GM23338 (cell line): ENCODE data around the gene PSKH1. TPM values are rescaled to one million over a fixed set of nuclear protein-coding genes. Genes with fewer than 3 reads are reported as not detected.
A peak's percentile ranks its signal among the peaks of the same experiment; 100 is the strongest.

ENCODE experiments used
- ATAC-seq: fragments of 200-7000 bp; cut with Tn5 transposase; 3 replicates; pipeline ENCODE4 v1.9.1; 2020
- DNase-seq: peaks from one replicate; pipeline ENCODE4 v3.0.0-alpha.2; 2015; ENCODE audit warnings: low spot score
- H2AFZ ChIP-seq: fragments of 200-600 bp; sonication (generic); 2 replicates; pipeline ENCODE4 v1.8.0; 2016; ENCODE audit warnings: antibody characterized with exemption, mild to moderate bottlenecking, moderate library complexity
- H3F3A ChIP-seq: fragments of 200-600 bp; sonication (generic); replicated peaks from 2 replicates; pipeline ENCODE4 v1.8.0; 2017; ENCODE audit warnings: antibody characterized with exemption, mixed run types, low read depth
- H3K27ac ChIP-seq: fragments of 200-600 bp; sonication (generic); 2 replicates; pipeline ENCODE4 v1.6.1; 2016; ENCODE audit warnings: low read depth
- H3K27me3 ChIP-seq: fragments of 200-600 bp; sonication (generic); 2 replicates; pipeline ENCODE4 v1.8.0; 2016; ENCODE audit warnings: mild to moderate bottlenecking, mixed run types, moderate library complexity; ENCODE audit not compliant: insufficient read depth
- H3K36me3 ChIP-seq: fragments of 200-600 bp; sonication (generic); 2 replicates; pipeline ENCODE4 v1.8.0; 2016; ENCODE audit warnings: mild to moderate bottlenecking; ENCODE audit not compliant: insufficient read depth
- H3K4me1 ChIP-seq: fragments of 200-600 bp; sonication (generic); 2 replicates; pipeline ENCODE4 v1.8.0; 2016; ENCODE audit warnings: mild to moderate bottlenecking, moderate library complexity; ENCODE audit not compliant: insufficient read depth
- H3K4me2 ChIP-seq: fragments of 200-600 bp; sonication (generic); 2 replicates; pipeline ENCODE4 v1.7.1; 2017; ENCODE audit warnings: mixed run types
- H3K4me3 ChIP-seq: fragments of 200-600 bp; sonication (generic); 2 replicates; pipeline ENCODE4 v1.6.1; 2016; ENCODE audit warnings: mixed run types
- H3K79me2 ChIP-seq: fragments of 200-600 bp; sonication (generic); replicated peaks from 2 replicates; pipeline ENCODE4 v1.8.0; 2017; ENCODE audit warnings: mild to moderate bottlenecking; ENCODE audit not compliant: insufficient read depth
- H3K9me2 ChIP-seq: fragments of 200-600 bp; sonication (generic); 2 replicates; pipeline ENCODE4 v1.8.0; 2017; ENCODE audit not compliant: insufficient read depth
- H4K20me1 ChIP-seq: fragments of 200-600 bp; sonication (generic); replicated peaks from 2 replicates; pipeline ENCODE4 v1.8.0; 2017; ENCODE audit warnings: mild to moderate bottlenecking; ENCODE audit not compliant: insufficient read depth
- H3K27ac Mint-ChIP-seq: 2 replicates; pipeline ENCODE4 v1.8.0; 2020; ENCODE audit warnings: inconsistent platforms, mild to moderate bottlenecking, moderate library complexity, mixed read lengths
- H3K27me3 Mint-ChIP-seq: 3 replicates; pipeline ENCODE4 v1.8.0; 2022; ENCODE audit warnings: low read depth, mild to moderate bottlenecking, moderate library complexity, mixed read lengths, inconsistent platforms; ENCODE audit not compliant: insufficient read depth, poor library complexity
- H3K36me3 Mint-ChIP-seq: 3 replicates; pipeline ENCODE4 v1.8.0; 2021; ENCODE audit warnings: low read depth, mild to moderate bottlenecking, inconsistent platforms, moderate library complexity, mixed read lengths
- H3K4me1 Mint-ChIP-seq: 3 replicates; pipeline ENCODE4 v1.8.0; 2020; ENCODE audit warnings: mild to moderate bottlenecking, inconsistent platforms, mixed read lengths
- H3K4me3 Mint-ChIP-seq: 3 replicates; pipeline ENCODE4 v1.8.0; 2021; ENCODE audit warnings: moderate library complexity, mild to moderate bottlenecking, inconsistent platforms, mixed read lengths
- H3K9me3 Mint-ChIP-seq: 3 replicates; pipeline ENCODE4 v1.8.0; 2020; ENCODE audit warnings: moderate library complexity, mild to moderate bottlenecking, inconsistent platforms, mixed read lengths
- CREB1 ChIP-seq: fragments of 250-450 bp; sonication (Bioruptor Pico); IDR thresholded peaks from 2 replicates; pipeline ENCODE4 v1.5.0; 2020; ENCODE audit warnings: low read depth, mild to moderate bottlenecking, moderate library complexity
- EZH2 ChIP-seq: fragments of 200-600 bp; sonication (generic); IDR thresholded peaks from one replicate; pipeline ENCODE4 v1.8.0; 2017; ENCODE audit warnings: antibody characterized with exemption, mild to moderate bottlenecking, low read depth; ENCODE audit not compliant: unreplicated experiment
- EZH2phosphoT487 ChIP-seq: fragments of 200-600 bp; sonication (generic); IDR thresholded peaks from one replicate; pipeline ENCODE4 v1.8.1; 2018; ENCODE audit warnings: antibody characterized with exemption; ENCODE audit not compliant: unreplicated experiment
- JUNB ChIP-seq: IDR thresholded peaks from one replicate; pipeline ENCODE4 v1.6.1; 2016; ENCODE audit warnings: antibody characterized with exemption; ENCODE audit not compliant: unreplicated experiment
- NANOG ChIP-seq: IDR thresholded peaks from 2 replicates; pipeline ENCODE4 v1.6.1; 2016; ENCODE audit warnings: antibody characterized with exemption, borderline replicate concordance
- POLR2AphosphoS5 ChIP-seq: IDR thresholded peaks from 2 replicates; pipeline ENCODE4 v1.6.1; 2016; ENCODE audit warnings: antibody characterized with exemption, low read depth
- STAT1 ChIP-seq: IDR thresholded peaks from one replicate; pipeline ENCODE4 v1.6.1; 2016; ENCODE audit warnings: antibody characterized with exemption; ENCODE audit not compliant: unreplicated experiment
- ZNF114 ChIP-seq: fragments of 250-450 bp; sonication (Bioruptor Pico); IDR thresholded peaks from 2 replicates; pipeline ENCODE4 v1.5.0; 2020; ENCODE audit warnings: mild to moderate bottlenecking, moderate library complexity
- ZNF331 ChIP-seq: fragments of 250-450 bp; sonication (Bioruptor Pico); IDR thresholded peaks from 2 replicates; pipeline ENCODE4 v1.5.0; 2020; ENCODE audit warnings: low read depth, mild to moderate bottlenecking, moderate library complexity
- polyA plus RNA-seq: library from polyadenylated mRNA; unstranded; fragments of >200 nt; fragmentation: Nextera tagmentation; extraction: Ambion mirVana; gene quantifications from 2 replicates; pipeline ENCODE4 v1.2.1, GENCODE V29; 2016
- total RNA-seq: library from RNA; depleted of rRNA; stranded (reverse); fragments of >200 nt; shearing (Covaris generic); gene quantifications from 2 replicates; pipeline ENCODE4 v1.2.3, GENCODE V29; 2014
- TF ChIP-seq, protein P1 (sequence below): fragments of 250-450 bp; sonication (Bioruptor Pico); IDR thresholded peaks from 2 replicates; pipeline ENCODE4 v1.5.0; 2020; ENCODE audit warnings: mild to moderate bottlenecking, moderate library complexity
- TF ChIP-seq, protein P2 (sequence below), 2 experiments: fragments of 200-600 bp in 1 of 2; sonication (generic) in 1 of 2; conservative IDR thresholded peaks; 2 replicates each; pipeline versions ENCODE4 v1.5.1 to v1.6.1; 2016 to 2017; ENCODE audit warnings: antibody characterized with exemption in 2 of 2, low read depth in 2 of 2, mild to moderate bottlenecking in 2 of 2, moderate library complexity in 1 of 2
- TF ChIP-seq, protein P3 (sequence below): IDR thresholded peaks from one replicate; pipeline ENCODE4 v1.6.1; 2018; ENCODE audit warnings: antibody characterized with exemption; ENCODE audit not compliant: unreplicated experiment
- TF ChIP-seq, protein P4 (sequence below): IDR thresholded peaks from 2 replicates; pipeline ENCODE4 v1.6.1; 2016; ENCODE audit warnings: antibody characterized with exemption

The PSKH1 gene
- total and polyA plus RNA-seq, 2 experiments from 2014 or later, result 14.3 to 23.9 TPM

DNA sequence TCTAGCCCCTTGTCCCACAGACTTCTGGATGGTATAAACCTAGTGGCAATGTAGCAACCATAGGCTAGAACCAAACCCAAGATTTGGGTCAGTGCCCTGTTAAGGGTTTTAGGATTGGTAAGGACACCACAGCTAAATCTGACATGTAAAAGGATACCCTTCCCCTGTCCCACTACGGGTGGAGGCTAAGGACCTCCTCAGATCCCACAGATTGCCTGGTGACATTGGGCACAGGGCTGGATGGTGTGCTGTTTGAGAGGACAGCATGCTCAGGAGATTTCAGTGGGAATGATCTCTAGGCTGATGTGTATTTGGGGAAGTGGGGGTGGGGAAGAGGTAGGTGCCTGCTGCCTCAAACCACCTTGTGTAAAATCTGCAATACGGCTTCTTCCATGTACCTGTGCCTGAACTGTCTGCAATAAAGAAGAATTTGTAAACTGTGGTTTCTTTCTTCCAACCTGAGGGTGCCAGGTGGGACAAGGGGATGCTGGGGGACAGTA is 20.9 kb upstream of the PSKH1 start:
- peaks cover 14% of the 10 kb centered on the region for H3K27me3 Mint-ChIP-seq
- DNase-seq (no peak), ATAC-seq (no peak)
- no peaks in the 10 kb centered on the region; the same call in 2 of the 3 replicates for H3K9me3 Mint-ChIP-seq
- peak overlapping the region; percentile 50 for H3K27ac Mint-ChIP-seq
- H3K4me1 Mint-ChIP-seq, result peaks cover 14% of the 10 kb centered on the region
- H3K4me3 ChIP-seq, result peak overlapping the region; percentile 96; the same call in 1 of the 2 replicates
- H3K4me3 Mint-ChIP-seq, result peak overlapping the region; percentile 89
- H3K36me3 ChIP-seq, result peaks cover 26% of the 10 kb centered on the region
- peaks cover 49% of the 10 kb centered on the region for H3K36me3 Mint-ChIP-seq
- H3F3A ChIP-seq, result peaks cover 40% of the 10 kb centered on the region
- no peaks in the 10 kb centered on the region for H3K27me3 ChIP-seq
- H4K20me1 ChIP-seq, result peaks cover 14% of the 10 kb centered on the region
- H3K27ac ChIP-seq, result peak overlapping the region; percentile 83
- peaks cover 8% of the 10 kb centered on the region; the same call in 1 of the 2 replicates for H3K4me1 ChIP-seq
- TF ChIP-seq POLR2AphosphoS5, result no peak
- TF ChIP-seq, protein P1, sequence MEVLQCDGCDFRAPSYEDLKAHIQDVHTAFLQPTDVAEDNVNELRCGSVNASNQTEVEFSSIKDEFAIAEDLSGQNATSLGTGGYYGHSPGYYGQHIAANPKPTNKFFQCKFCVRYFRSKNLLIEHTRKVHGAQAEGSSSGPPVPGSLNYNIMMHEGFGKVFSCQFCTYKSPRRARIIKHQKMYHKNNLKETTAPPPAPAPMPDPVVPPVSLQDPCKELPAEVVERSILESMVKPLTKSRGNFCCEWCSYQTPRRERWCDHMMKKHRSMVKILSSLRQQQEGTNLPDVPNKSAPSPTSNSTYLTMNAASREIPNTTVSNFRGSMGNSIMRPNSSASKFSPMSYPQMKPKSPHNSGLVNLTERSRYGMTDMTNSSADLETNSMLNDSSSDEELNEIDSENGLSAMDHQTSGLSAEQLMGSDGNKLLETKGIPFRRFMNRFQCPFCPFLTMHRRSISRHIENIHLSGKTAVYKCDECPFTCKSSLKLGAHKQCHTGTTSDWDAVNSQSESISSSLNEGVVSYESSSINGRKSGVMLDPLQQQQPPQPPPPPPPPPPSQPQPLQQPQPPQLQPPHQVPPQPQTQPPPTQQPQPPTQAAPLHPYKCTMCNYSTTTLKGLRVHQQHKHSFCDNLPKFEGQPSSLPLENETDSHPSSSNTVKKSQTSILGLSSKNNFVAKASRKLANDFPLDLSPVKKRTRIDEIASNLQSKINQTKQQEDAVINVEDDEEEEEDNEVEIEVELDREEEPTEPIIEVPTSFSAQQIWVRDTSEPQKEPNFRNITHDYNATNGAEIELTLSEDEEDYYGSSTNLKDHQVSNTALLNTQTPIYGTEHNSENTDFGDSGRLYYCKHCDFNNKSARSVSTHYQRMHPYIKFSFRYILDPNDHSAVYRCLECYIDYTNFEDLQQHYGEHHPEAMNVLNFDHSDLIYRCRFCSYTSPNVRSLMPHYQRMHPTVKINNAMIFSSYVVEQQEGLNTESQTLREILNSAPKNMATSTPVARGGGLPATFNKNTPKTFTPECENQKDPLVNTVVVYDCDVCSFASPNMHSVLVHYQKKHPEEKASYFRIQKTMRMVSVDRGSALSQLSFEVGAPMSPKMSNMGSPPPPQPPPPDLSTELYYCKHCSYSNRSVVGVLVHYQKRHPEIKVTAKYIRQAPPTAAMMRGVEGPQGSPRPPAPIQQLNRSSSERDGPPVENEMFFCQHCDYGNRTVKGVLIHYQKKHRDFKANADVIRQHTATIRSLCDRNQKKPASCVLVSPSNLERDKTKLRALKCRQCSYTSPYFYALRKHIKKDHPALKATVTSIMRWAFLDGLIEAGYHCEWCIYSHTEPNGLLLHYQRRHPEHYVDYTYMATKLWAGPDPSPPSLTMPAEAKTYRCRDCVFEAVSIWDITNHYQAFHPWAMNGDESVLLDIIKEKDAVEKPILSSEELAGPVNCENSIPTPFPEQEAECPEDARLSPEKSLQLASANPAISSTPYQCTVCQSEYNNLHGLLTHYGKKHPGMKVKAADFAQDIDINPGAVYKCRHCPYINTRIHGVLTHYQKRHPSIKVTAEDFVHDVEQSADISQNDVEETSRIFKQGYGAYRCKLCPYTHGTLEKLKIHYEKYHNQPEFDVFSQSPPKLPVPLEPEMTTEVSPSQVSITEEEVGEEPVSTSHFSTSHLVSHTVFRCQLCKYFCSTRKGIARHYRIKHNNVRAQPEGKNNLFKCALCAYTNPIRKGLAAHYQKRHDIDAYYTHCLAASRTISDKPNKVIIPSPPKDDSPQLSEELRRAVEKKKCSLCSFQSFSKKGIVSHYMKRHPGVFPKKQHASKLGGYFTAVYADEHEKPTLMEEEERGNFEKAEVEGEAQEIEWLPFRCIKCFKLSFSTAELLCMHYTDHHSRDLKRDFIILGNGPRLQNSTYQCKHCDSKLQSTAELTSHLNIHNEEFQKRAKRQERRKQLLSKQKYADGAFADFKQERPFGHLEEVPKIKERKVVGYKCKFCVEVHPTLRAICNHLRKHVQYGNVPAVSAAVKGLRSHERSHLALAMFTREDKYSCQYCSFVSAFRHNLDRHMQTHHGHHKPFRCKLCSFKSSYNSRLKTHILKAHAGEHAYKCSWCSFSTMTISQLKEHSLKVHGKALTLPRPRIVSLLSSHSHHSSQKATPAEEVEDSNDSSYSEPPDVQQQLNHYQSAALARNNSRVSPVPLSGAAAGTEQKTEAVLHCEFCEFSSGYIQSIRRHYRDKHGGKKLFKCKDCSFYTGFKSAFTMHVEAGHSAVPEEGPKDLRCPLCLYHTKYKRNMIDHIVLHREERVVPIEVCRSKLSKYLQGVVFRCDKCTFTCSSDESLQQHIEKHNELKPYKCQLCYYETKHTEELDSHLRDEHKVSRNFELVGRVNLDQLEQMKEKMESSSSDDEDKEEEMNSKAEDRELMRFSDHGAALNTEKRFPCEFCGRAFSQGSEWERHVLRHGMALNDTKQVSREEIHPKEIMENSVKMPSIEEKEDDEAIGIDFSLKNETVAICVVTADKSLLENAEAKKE, result no peak
- no peak for TF ChIP-seq ZNF114 (CRISPR knock-in tag)
- TF ChIP-seq JUNB, result no peak
- no peak for TF ChIP-seq NANOG
- TF ChIP-seq EZH2, result no peak
- TF ChIP-seq, protein P2, sequence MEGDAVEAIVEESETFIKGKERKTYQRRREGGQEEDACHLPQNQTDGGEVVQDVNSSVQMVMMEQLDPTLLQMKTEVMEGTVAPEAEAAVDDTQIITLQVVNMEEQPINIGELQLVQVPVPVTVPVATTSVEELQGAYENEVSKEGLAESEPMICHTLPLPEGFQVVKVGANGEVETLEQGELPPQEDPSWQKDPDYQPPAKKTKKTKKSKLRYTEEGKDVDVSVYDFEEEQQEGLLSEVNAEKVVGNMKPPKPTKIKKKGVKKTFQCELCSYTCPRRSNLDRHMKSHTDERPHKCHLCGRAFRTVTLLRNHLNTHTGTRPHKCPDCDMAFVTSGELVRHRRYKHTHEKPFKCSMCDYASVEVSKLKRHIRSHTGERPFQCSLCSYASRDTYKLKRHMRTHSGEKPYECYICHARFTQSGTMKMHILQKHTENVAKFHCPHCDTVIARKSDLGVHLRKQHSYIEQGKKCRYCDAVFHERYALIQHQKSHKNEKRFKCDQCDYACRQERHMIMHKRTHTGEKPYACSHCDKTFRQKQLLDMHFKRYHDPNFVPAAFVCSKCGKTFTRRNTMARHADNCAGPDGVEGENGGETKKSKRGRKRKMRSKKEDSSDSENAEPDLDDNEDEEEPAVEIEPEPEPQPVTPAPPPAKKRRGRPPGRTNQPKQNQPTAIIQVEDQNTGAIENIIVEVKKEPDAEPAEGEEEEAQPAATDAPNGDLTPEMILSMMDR (conservative IDR thresholded peaks at IDR 0.05; ENCODE audit: low read depth in 2 of 2), result no peak
- no peak for TF ChIP-seq STAT1
- no peak for TF ChIP-seq ZNF331 (CRISPR knock-in tag)
- no peak for TF ChIP-seq CREB1
- no peak for TF ChIP-seq EZH2phosphoT487
- TF ChIP-seq, protein P3, sequence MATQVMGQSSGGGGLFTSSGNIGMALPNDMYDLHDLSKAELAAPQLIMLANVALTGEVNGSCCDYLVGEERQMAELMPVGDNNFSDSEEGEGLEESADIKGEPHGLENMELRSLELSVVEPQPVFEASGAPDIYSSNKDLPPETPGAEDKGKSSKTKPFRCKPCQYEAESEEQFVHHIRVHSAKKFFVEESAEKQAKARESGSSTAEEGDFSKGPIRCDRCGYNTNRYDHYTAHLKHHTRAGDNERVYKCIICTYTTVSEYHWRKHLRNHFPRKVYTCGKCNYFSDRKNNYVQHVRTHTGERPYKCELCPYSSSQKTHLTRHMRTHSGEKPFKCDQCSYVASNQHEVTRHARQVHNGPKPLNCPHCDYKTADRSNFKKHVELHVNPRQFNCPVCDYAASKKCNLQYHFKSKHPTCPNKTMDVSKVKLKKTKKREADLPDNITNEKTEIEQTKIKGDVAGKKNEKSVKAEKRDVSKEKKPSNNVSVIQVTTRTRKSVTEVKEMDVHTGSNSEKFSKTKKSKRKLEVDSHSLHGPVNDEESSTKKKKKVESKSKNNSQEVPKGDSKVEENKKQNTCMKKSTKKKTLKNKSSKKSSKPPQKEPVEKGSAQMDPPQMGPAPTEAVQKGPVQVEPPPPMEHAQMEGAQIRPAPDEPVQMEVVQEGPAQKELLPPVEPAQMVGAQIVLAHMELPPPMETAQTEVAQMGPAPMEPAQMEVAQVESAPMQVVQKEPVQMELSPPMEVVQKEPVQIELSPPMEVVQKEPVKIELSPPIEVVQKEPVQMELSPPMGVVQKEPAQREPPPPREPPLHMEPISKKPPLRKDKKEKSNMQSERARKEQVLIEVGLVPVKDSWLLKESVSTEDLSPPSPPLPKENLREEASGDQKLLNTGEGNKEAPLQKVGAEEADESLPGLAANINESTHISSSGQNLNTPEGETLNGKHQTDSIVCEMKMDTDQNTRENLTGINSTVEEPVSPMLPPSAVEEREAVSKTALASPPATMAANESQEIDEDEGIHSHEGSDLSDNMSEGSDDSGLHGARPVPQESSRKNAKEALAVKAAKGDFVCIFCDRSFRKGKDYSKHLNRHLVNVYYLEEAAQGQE, result no peak
- TF ChIP-seq, protein P4, sequence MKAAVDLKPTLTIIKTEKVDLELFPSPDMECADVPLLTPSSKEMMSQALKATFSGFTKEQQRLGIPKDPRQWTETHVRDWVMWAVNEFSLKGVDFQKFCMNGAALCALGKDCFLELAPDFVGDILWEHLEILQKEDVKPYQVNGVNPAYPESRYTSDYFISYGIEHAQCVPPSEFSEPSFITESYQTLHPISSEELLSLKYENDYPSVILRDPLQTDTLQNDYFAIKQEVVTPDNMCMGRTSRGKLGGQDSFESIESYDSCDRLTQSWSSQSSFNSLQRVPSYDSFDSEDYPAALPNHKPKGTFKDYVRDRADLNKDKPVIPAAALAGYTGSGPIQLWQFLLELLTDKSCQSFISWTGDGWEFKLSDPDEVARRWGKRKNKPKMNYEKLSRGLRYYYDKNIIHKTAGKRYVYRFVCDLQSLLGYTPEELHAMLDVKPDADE, result no peak
- peak overlapping the region; percentile 96 for H3K4me2 ChIP-seq
- peaks cover 28% of the 10 kb centered on the region for H3K79me2 ChIP-seq
- no peak overlapping the region for H2AFZ ChIP-seq
- H3K9me2 ChIP-seq, result no peaks in the 10 kb centered on the region
